ENCODE results near the gene TARP.
"Not testable (repeated sequence)": the region's sequence is repeated elsewhere in the genome, so short reads cannot be mapped to it uniquely, and the experiment has no call there.

Gene TARP

DNA sequence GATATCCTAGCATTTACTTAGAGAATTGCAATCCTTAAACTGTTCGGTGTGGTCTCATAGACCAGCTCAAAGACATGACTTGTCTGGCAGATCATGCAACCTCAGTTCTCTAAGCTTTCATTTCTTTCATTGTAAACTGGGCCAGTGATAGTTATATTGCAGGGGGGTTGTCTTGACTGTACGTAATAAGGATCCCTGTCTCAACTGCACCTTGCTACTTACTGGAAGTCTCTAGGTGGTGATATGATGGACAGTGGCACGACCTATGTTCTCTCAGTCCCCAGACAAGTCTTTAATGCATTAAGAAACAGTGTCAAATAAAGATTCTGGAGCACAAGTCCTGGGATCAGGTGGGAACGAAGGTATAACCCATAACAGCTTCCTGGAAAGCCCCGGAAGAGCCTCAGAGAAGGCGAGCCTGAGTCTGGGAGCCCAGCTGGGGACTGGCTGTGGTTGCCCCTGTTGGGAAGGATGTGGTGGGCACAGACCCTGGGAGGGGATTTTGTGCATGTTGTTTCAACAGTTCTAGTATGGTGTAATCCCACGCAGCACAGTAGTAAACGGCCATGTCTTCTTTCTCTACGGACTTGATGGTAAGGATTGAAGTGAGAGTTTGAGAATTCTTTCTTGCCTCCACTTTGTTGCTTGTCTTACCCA, 26.0 kb upstream of the TARP start:
- DNase-seq (ENCODE audit: low read depth) = no peak

DNA sequence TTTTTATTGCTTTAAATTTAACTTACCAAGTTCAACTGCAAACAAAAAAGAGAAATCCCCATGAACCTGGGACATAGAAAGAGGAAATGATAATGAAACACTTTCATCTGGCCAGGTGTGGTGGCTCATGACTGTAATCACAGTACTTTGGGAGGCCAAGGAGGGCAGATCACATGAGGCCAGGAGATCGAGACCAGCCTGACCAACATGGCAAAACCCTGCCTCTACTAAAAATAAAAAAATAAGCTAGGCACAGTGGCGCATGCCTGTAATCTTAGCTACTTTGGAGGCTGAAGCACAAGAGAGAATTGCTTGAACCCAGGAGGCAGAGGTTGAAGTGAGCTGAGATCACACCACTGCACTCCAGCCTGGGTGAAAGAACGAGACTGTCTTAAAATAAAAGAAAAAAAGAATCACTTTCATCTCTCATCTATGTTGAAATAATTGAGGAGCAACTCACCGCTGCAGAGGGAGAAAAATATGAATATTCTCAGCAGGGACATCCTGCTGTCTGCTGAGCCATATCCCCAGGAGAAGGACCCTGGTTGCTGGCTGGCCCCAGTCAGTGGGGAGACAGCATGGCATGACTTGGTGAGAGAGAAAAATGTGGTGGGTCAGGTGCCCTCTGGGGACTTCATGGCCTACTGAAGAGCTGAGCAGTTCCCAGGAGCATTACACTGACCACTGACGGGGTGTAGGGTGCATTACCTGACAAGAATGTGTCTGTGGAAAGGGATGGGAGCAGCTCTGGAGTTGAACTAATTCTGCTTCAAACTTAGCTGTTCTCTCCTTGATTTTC, 22.8 kb upstream of the TARP start:
- DNase-seq (ENCODE audit: low read depth) = no peak

DNA sequence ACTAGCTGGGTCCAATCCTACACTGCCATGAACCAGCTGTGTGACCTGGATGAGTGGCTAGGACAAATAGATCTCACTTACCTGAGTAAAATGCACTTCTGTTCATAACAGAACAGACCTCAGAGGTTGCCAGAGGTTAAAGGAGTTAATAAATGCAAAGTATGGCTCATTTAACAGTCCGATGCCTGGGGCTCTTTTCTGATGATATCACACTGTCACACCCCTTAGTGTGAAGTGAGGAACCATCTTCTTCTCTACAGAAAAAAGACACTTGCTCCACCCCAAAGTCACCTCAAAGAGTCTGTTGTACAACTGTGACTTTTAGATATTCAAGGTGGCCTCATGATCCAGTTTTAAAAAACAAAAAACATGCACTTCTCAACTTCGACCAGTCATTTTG, 21.5 kb upstream of the TARP start:
- DNase-seq (ENCODE audit: low read depth) = no peak

DNA sequence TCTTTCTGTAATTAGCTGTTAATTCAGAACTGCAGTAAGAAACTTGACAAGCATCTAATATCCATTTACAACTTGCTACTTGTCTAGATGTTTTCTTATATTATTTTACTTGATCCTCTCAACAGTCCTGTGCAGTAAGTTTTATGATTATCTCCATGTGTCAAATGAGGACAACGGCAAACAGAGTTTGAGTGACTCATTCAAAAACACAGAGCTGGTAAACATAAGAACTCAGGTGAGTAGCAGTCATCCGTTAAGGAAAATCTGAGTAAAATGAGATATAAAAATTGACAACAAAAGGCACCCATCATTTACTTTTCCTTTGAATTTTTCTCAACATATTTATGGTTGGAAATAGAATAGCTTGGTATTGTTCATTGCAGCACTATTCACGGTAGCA, 19.0 kb upstream of the TARP start:
- DNase-seq (ENCODE audit: low read depth) = no peak

DNA sequence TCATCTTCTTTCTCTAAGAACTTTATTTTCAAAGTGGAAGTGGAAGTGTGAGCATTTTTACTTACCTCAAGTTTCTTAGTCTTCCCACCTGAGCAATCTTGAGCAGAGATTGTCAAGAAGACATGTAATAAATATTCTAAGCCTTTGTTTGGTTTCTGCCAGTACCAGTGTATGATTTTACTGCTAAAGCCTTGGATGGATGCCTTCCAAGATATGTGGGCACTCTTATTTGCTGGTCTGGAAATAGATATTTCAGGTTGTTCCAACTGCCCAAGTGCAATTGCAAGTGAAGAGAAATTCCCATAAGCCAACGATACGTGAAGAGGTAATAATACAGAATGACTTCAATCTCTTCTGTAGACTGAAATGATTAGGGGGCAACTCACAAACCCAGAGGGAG, 18.2 kb upstream of the TARP start:
- no peak for DNase-seq (ENCODE audit: low read depth)

DNA sequence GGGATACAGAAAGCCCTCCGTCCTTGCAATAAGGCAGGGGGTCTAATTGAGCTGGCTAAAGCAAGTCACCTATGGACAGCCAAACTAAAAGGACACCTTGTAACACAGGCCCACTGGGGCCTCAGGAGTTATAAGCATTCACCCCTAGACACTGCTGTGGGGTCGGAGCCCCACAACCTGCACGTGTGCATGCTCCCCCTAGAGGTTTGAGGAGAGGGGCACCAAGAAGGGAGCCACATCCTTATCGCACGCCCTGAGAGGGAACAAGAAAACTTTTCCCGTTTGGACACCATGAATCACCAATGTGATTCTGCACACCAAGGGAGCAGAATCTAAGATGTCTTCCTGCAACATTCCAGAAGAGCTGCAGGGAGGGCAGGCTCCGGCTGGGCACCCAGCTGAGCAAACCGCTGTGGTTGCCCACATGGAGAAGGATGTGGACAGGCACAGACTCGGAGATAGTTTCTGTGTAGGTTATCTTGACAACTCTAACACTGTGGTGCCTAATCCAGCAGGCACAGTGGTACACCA, 17.7 kb upstream of the TARP start:
- DNase-seq (ENCODE audit: low read depth) = no peak

- no peak for DNase-seq (ENCODE audit: low read depth)
Measured at GRCh38 chr7:38284553-38284952, 11.1 kb upstream of the TARP start.

- no peak for DNase-seq (ENCODE audit: low read depth)
Measured at GRCh38 chr7:38283809-38284208, 10.4 kb upstream of the TARP start.

DNA sequence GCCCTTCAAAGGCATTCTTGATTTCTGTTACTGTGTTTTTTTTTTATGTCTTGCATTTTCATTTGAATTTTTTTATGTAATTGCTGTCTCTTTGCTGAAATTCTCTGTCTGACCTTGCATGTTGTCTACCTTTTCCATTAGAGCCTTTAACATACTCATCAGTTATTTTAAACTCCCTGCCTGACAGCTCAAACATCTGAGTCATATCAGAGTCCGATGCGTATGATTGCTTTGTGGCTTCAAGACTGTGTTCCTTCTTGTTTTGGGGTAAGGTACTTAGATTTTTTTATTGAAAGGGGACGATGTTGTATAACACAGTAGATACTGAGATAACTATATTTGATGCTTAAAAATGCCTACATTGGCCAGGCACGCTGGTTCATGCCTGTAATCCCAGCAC, 9.7 kb upstream of the TARP start:
- DNase-seq (ENCODE audit: low read depth) = no peak

DNA sequence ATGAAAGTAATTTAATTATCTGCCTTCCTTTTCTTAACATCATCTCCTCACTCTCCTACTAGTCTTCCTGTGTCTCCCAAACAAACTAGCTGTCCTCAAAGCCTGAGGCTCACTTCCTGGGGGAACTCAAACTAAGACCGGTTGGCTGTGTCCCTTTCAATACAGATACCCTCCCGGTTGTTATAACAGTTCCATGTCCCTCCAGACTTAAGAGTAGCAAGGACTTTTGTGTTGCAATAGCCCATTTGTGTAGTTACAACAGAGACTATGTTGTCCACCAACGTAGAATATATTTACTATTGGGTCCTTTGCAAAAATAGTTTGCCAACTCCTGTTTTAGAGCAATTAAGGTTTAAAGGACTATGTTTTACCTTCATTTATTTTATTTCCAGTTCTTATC, 8.6 kb upstream of the TARP start:
- no peak for DNase-seq (ENCODE audit: low read depth)

GRCh38 chr7:38281266-38281665, 7.8 kb upstream of the TARP start:
- no peak for DNase-seq (ENCODE audit: low read depth)

- DNase-seq (ENCODE audit: low read depth) = no peak
Measured at GRCh38 chr7:38280707-38281106, 7.3 kb upstream of the TARP start.

DNA sequence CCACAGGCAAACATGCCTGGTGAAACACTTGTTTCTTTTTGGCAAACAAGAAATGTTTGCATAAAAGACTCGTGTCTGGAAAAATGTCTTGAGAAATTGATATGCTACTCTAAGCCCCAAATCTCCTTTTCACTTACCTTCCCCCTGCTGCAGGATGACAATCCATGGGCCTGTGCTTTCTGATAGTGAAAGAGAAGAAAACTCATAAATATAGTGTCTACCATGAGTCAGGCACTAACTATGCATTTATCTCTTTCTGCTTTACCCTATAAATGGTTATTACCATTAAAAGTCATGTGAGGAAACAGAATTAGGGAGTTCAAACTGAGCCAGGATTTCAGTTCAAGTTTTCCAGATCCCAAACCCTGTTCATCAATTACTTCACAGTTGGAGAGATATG, 6.6 kb upstream of the TARP start:
- DNase-seq (ENCODE audit: low read depth) = no peak

GRCh38 chr7:38276096-38276877, 2.9 kb upstream of the TARP start:
- no peak for DNase-seq (ENCODE audit: low read depth)

- DNase-seq (ENCODE audit: low read depth) = no peak
Measured at GRCh38 chr7:38274927-38275620, 1.6 kb upstream of the TARP start.

DNA sequence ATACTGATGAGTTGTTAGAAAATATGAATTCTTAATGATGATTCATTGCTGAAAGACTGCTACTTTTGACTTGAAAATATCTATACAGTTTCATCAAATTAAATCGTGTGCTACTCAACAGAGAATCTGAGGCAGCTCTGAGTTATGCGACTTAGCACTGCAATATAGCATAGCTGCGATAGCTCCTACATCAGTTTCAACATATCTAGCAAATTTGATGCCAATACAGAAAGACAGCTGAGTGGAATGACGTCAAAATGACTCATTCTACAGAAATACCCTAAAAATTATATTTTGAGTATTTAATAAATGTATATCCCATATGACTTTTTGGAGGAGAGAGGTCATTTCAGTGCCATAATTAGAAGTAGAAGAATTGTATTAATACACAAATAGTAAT, 1.1 kb upstream of the TARP start:
- DNase-seq (ENCODE audit: low read depth) = no peak

DNA sequence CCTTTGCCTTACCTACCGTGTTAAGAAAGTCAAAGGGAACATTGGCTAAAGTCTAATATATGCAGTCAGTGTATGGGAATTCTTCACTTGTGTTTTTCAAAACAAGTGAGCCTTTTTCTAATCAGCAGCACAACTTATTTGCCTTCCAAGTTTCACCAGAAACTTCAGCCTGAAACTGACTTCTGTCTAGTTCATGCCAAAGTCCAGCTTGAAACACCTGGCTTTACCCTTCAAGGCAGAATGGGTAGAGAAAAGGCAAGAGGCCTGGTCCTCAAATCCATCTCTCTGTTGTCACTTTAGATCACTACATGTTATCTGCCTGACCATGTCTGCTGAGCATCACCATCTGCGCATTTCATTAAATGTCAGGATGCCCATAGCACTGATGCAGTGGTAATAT, 3.0 kb downstream of the TARP start:
- not testable (repeated sequence) for DNase-seq (ENCODE audit: low read depth)

GRCh38 chr7:38269704-38270346, 3.6 kb downstream of the TARP start:
- DNase-seq (ENCODE audit: low read depth) = not testable (repeated sequence)

GRCh38 chr7:38265958-38266357, 7.5 kb downstream of the TARP start:
- DNase-seq (ENCODE audit: low read depth) = not testable (repeated sequence)

GRCh38 chr7:38264602-38265001, 8.8 kb downstream of the TARP start:
- not testable (repeated sequence) for DNase-seq (ENCODE audit: low read depth)

DNA sequence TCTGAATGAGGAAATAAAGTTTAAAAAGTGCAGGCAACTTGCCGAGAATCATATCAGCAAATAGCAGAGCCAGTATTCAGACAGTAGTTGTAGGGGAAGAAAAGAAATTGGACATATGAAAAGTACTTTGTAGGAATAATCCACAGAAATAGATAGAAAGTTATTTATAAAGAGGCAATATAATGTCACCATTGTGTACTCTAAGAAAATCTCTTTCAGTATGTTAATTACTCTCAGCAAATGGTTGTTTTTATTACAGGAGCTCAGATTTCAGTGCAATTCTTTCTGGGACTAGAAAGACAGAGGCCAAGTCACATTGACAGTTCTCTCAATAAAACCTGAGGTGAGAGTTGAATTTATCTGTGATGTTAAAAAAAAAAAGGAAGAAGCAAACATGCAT, 10.2 kb downstream of the TARP start:
- not testable (repeated sequence) for DNase-seq (ENCODE audit: low read depth)

GRCh38 chr7:38262545-38262944, 10.9 kb downstream of the TARP start:
- DNase-seq (ENCODE audit: low read depth) = no peak

Data from activated T-helper 9 cell treated with anti-CD3 and anti-CD28 coated beads, Interleukin-2, amount 50 U/mL, for 16 hours (primary cell).